PC-3 (cell line): ENCODE results near the gene MINK1. TPM values are rescaled to one million over a fixed set of nuclear protein-coding genes. Genes with fewer than 3 reads are reported as not detected.

Experiments used
- ATAC-seq: fragments of 200-7000 bp; cut with Tn5 transposase; 2 replicates; pipeline ENCODE4 v1.9.1; 2020; ENCODE audit warnings: mild to moderate bottlenecking, moderate library complexity
- BruUV-seq: library from RNA; stranded (reverse); fragments of 400-500 nt; replicated peaks from 2 replicates; lab custom pipeline; 2021; lab: Mats Ljungman, UMichigan
- CTCF ChIA-PET: fragments of 300-600 bp; sonication (Branson Sonifier 250); formaldehyde crosslinking; loops from one replicate; lab custom pipeline; 2022; ENCODE audit warnings: antibody characterized with exemption; lab: Charles Lee
- POLR2A ChIA-PET: fragments of 300-600 bp; sonication (Branson Sonifier 250); formaldehyde crosslinking; loops from one replicate; lab custom pipeline; 2022; ENCODE audit warnings: antibody characterized with exemption; ENCODE audit not compliant: unreplicated experiment; lab: Charles Lee
- DNase-seq: peaks from one replicate; pipeline ENCODE4 v3.0.0-alpha.2; 2015
- H2AFZ ChIP-seq: fragments of 300-600 bp; sonication (generic); 2 replicates; pipeline ENCODE4 v1.6.0; 2016; ENCODE audit warnings: antibody characterized with exemption, low read length
- H3F3A ChIP-seq: fragments of 300-600 bp; sonication (generic); one replicate; pipeline ENCODE4 v1.6.0; 2017; ENCODE audit warnings: antibody characterized with exemption, low read length, control low read depth, mild to moderate bottlenecking; ENCODE audit not compliant: unreplicated experiment
- H3K27ac ChIP-seq: fragments of 300-600 bp; sonication (generic); 2 replicates; pipeline ENCODE4 v1.5.1; 2016; ENCODE audit warnings: mild to moderate bottlenecking, low read length
- H3K27me3 ChIP-seq: fragments of 300-600 bp; sonication (generic); 2 replicates; pipeline ENCODE4 v1.6.1; 2016; ENCODE audit warnings: low read length, mixed read lengths
- H3K36me3 ChIP-seq: fragments of 300-600 bp; sonication (generic); 2 replicates; pipeline ENCODE4 v1.6.1; 2016; ENCODE audit warnings: low read depth, mixed run types, low read length, mixed read lengths
- H3K4me1 ChIP-seq: fragments of 300-600 bp; sonication (generic); 2 replicates; pipeline ENCODE4 v1.5.1; 2016; ENCODE audit warnings: low read length; ENCODE audit not compliant: insufficient read depth
- H3K4me2 ChIP-seq: fragments of 300-600 bp; sonication (generic); 2 replicates; pipeline ENCODE4 v1.6.0; 2016; ENCODE audit warnings: low read length
- H3K4me3 ChIP-seq: fragments of 300-600 bp; sonication (generic); 2 replicates; pipeline ENCODE4 v1.5.1; 2016; ENCODE audit warnings: mild to moderate bottlenecking, low read length, mixed read lengths
- H3K79me2 ChIP-seq: fragments of 300-600 bp; sonication (generic); 2 replicates; pipeline ENCODE4 v1.6.1; 2017; ENCODE audit warnings: low read length, mixed read lengths
- H3K9ac ChIP-seq: fragments of 300-600 bp; sonication (generic); 2 replicates; pipeline ENCODE4 v1.6.0; 2016; ENCODE audit warnings: mild to moderate bottlenecking, low read length
- H3K9me2 ChIP-seq: fragments of 300-600 bp; sonication (generic); replicated peaks from 2 replicates; pipeline ENCODE4 v1.6.1; 2016; ENCODE audit warnings: mixed run types, low read length, mixed read lengths
- H3K9me3 ChIP-seq: fragments of 300-600 bp; sonication (generic); 2 replicates; pipeline ENCODE4 v1.6.1; 2016; ENCODE audit warnings: low read length, mixed read lengths
- H4K20me1 ChIP-seq: fragments of 300-600 bp; sonication (generic); 2 replicates; pipeline ENCODE4 v1.6.1; 2016; ENCODE audit warnings: low read length, mixed read lengths
- CTCF ChIP-seq: fragments of 300-600 bp; sonication (generic); conservative IDR thresholded peaks from 2 replicates; pipeline ENCODE4 v1.5.1; 2017; ENCODE audit warnings: antibody characterized with exemption, low read depth, mild to moderate bottlenecking, low read length
- EZH2 ChIP-seq: fragments of 300-600 bp; sonication (generic); IDR thresholded peaks from one replicate; pipeline ENCODE4 v1.6.1; 2017; ENCODE audit warnings: antibody characterized with exemption, mild to moderate bottlenecking, low read length; ENCODE audit not compliant: unreplicated experiment
- EZH2phosphoT487 ChIP-seq: fragments of 300-600 bp; sonication (generic); IDR thresholded peaks from 2 replicates; pipeline ENCODE4 v1.6.1; 2018; ENCODE audit warnings: mild to moderate bottlenecking, antibody characterized with exemption, low read length, borderline replicate concordance
- intact Hi-C: fragments of 100-400 bp; cut with micrococcal nuclease; formaldehyde crosslinking; loops from 2 replicates; pipeline ENCODE4 v1.9.0; 2023
- total RNA-seq: library from RNA; depleted of rRNA; stranded (reverse); fragments of >200 nt; gene quantifications from 2 replicates; pipeline ENCODE4 v1.2.3, GENCODE V29; 2014

MINK1 gene
- total RNA-seq, 1 experiment from 2014 or later: 44.5 TPM

- Histone ChIP-seq H3K27ac (no peak overlapping the region), H3K4me1 (no peaks in the 10 kb centered on the region), H3K9me2 (no peaks in the 10 kb centered on the region), H3F3A (no peaks in the 10 kb centered on the region), H2AFZ (no peak overlapping the region), H3K4me2 (no peak overlapping the region), H3K9ac (no peak overlapping the region), H3K79me2 (no peaks in the 10 kb centered on the region), H3K4me3 (no peak overlapping the region), H3K9me3 (no peaks in the 10 kb centered on the region), H3K36me3 (no peaks in the 10 kb centered on the region; the same call in 1 of the 2 replicates), H4K20me1 (no peaks in the 10 kb centered on the region), H3K27me3 (no peaks in the 10 kb centered on the region)
- CTCF ChIA-PET: no interaction called here
- TF ChIP-seq EZH2 (no peak), CTCF (no peak), EZH2phosphoT487 (no peak)
- ATAC-seq (no peak), DNase-seq (no peak)
- no TSS peak for BruUV-seq
- intact Hi-C loops: no loop called here
- POLR2A ChIA-PET: no interaction called here
These were observed 62.0 kb downstream of the MINK1 start for GRCh38 chr17:4895121-4895520.

GRCh38 chr17:4895657-4896331 lies 62.7 kb downstream of the MINK1 start:
- no peak overlapping the region for H2AFZ ChIP-seq
- intact Hi-C loops: no loop called here
- no peaks in the 10 kb centered on the region for H3K9me2 ChIP-seq
- CTCF ChIA-PET: no interaction called here
- no peak overlapping the region for H3K9ac ChIP-seq
- no peaks in the 10 kb centered on the region for H3K27me3 ChIP-seq
- no peak overlapping the region for H3K4me3 ChIP-seq
- H3F3A ChIP-seq: no peaks in the 10 kb centered on the region
- no peak overlapping the region for H3K27ac ChIP-seq
- DNase-seq: no peak
- H3K4me1 ChIP-seq: no peaks in the 10 kb centered on the region
- H3K36me3 ChIP-seq: no peaks in the 10 kb centered on the region; the same call in 1 of the 2 replicates
- H4K20me1 ChIP-seq: no peaks in the 10 kb centered on the region
- POLR2A ChIA-PET: no interaction called here
- no peaks in the 10 kb centered on the region for H3K9me3 ChIP-seq
- no peak for TF ChIP-seq EZH2phosphoT487
- no peak for TF ChIP-seq CTCF
- no peak for TF ChIP-seq EZH2
- BruUV-seq: TSS peak; percentile 47
- no peak for ATAC-seq
- H3K4me2 ChIP-seq: no peak overlapping the region
- H3K79me2 ChIP-seq: no peaks in the 10 kb centered on the region
